Endothelial cell of umbilical vein (primary cell): ENCODE measurements around the gene MYH8. TPM values are rescaled to one million over a fixed set of nuclear protein-coding genes. Genes with fewer than 3 reads are reported as not detected.

Experiments used
- BruUV-seq: library from RNA; stranded (reverse); fragments of 400-500 nt; replicated peaks from 2 replicates; lab custom pipeline; 2021; lab: Mats Ljungman, UMichigan
- CTCF ChIA-PET: fragments of 300-600, 350-600 bp; sonication (Branson Sonifier 250); formaldehyde crosslinking; loops from one replicate; lab custom pipeline; 2021; ENCODE audit warnings: antibody characterized with exemption, inconsistent platforms; lab: Charles Lee
- POLR2A ChIA-PET: fragments of 300-600, 350-600 bp; sonication (Branson Sonifier 250); formaldehyde crosslinking; loops from one replicate; lab custom pipeline; 2021; ENCODE audit warnings: antibody characterized with exemption, inconsistent platforms; lab: Charles Lee
- DNase-seq: peaks from one replicate; pipeline ENCODE4 v3.0.0-alpha.2; 2011; ENCODE audit warnings: low read depth, low spot score
- FAIRE-seq: peaks from 2 replicates; lab custom pipeline; 2011; peaks lifted over from hg19 to GRCh38; lab: Jason Lieb, UNC
- H2AFZ ChIP-seq: 2 replicates; pipeline ENCODE4 v1.6.0; 2012; ENCODE audit warnings: low read depth, low read length, control low read depth, inconsistent platforms
- H3K27ac ChIP-seq: 2 replicates; pipeline ENCODE4 v1.5.1; 2011; ENCODE audit warnings: low read depth, mild to moderate bottlenecking, control low read depth, low read length, moderate library complexity; ENCODE audit not compliant: insufficient read depth
- H3K27me3 ChIP-seq, 2 experiments: 2 replicates each; pipeline versions ENCODE4 v1.6.0 to v1.6.1; 2011; ENCODE audit warnings: low read length in 2 of 2, mixed read lengths in 1 of 2; ENCODE audit not compliant: control insufficient read depth in 2 of 2, insufficient read depth in 2 of 2
- H3K36me3 ChIP-seq, 2 experiments: 2 replicates in 1 of 2; 3 replicates in 1 of 2; pipeline ENCODE4 v1.5.1; 2011; ENCODE audit warnings: low read length in 2 of 2, mild to moderate bottlenecking in 1 of 2, moderate library complexity in 1 of 2; ENCODE audit not compliant: control insufficient read depth in 2 of 2, insufficient read depth in 2 of 2; ENCODE audit errors: extremely low read depth in 1 of 2
- H3K4me1 ChIP-seq: 3 replicates; pipeline ENCODE4 v1.5.1; 2011; ENCODE audit warnings: mild to moderate bottlenecking, low read length; ENCODE audit not compliant: control insufficient read depth, insufficient read depth; ENCODE audit errors: extremely low read depth
- H3K4me2 ChIP-seq: 2 replicates; pipeline ENCODE4 v1.6.1; 2011; ENCODE audit warnings: low read length, control low read depth, mixed read lengths; ENCODE audit not compliant: insufficient read depth
- H3K4me3 ChIP-seq, 3 experiments: fragments of 200-600 bp in 1 of 3; sonication (generic), shearing (Covaris generic) in 1 of 3; replicated peaks in 1 of 3; 2 replicates each; pipeline ENCODE4 v1.5.1; 2011 to 2016; ENCODE audit warnings: control low read depth in 3 of 3, low read length in 3 of 3, mild to moderate bottlenecking in 2 of 3, inconsistent platforms in 1 of 3, low read depth in 1 of 3, moderate library complexity in 1 of 3; ENCODE audit not compliant: insufficient read depth in 1 of 3
- H3K79me2 ChIP-seq: 2 replicates; pipeline ENCODE4 v1.6.0; 2012; ENCODE audit warnings: low read length, inconsistent platforms; ENCODE audit not compliant: control insufficient read depth, insufficient read depth
- H3K9ac ChIP-seq: replicated peaks from 2 replicates; pipeline ENCODE3; 2011; ENCODE audit warnings: low read length, control low read depth; ENCODE audit not compliant: insufficient read depth; ENCODE audit errors: extremely low read depth
- H3K9me1 ChIP-seq: replicated peaks from 3 replicates; pipeline ENCODE4 v1.6.0; 2011; ENCODE audit warnings: mild to moderate bottlenecking, low read length; ENCODE audit not compliant: control insufficient read depth, insufficient read depth; ENCODE audit errors: extremely low read depth
- H3K9me3 ChIP-seq: replicated peaks from 2 replicates; pipeline ENCODE4 v1.5.1; 2012; ENCODE audit warnings: low read length, inconsistent platforms; ENCODE audit not compliant: control insufficient read depth, insufficient read depth
- H4K20me1 ChIP-seq: replicated peaks from 2 replicates; pipeline ENCODE3; 2011; ENCODE audit warnings: mild to moderate bottlenecking, low read length; ENCODE audit not compliant: control insufficient read depth, insufficient read depth; ENCODE audit errors: extremely low read depth
- EZH2 ChIP-seq: IDR thresholded peaks from 2 replicates; pipeline ENCODE4 v1.6.1; 2012; ENCODE audit warnings: borderline replicate concordance, low read depth, mild to moderate bottlenecking, moderate library complexity, low read length, inconsistent platforms; ENCODE audit not compliant: severe bottlenecking
- FOS ChIP-seq: IDR thresholded peaks from 2 replicates; pipeline ENCODE4 v1.6.1; 2011; ENCODE audit warnings: mild to moderate bottlenecking, low read length, moderate library complexity, borderline replicate concordance; ENCODE audit not compliant: insufficient read depth
- GATA2 ChIP-seq: IDR thresholded peaks from 2 replicates; pipeline ENCODE4 v1.7.0; 2011; ENCODE audit warnings: low read depth, mild to moderate bottlenecking, moderate library complexity, mixed read lengths, low read length; ENCODE audit not compliant: insufficient read length, insufficient read depth
- JUN ChIP-seq: IDR thresholded peaks from 2 replicates; pipeline ENCODE4 v1.6.1; 2011; ENCODE audit warnings: borderline replicate concordance, low read depth; ENCODE audit not compliant: insufficient read length, insufficient read depth
- MAX ChIP-seq: IDR thresholded peaks from 2 replicates; pipeline ENCODE4 v1.6.1; 2011; ENCODE audit not compliant: insufficient read depth, insufficient read length
- MYC ChIP-seq: IDR thresholded peaks from one replicate; pipeline ENCODE4 v1.6.1; 2011; ENCODE audit warnings: mild to moderate bottlenecking, low read depth, low read length
- POLR2A ChIP-seq: IDR thresholded peaks from 2 replicates; pipeline ENCODE4 v1.6.1; 2012; ENCODE audit warnings: low read depth, mild to moderate bottlenecking, control low read depth, low read length
- POLR2AphosphoS5 ChIP-seq: IDR thresholded peaks from 2 replicates; pipeline ENCODE4 v1.6.1; 2012; ENCODE audit warnings: low read depth, mild to moderate bottlenecking, control low read depth, low read length, moderate library complexity; ENCODE audit not compliant: insufficient read depth
- dilution Hi-C: fragments of 300-500 bp; cut with MboI; formaldehyde crosslinking; loops from one replicate; pipeline ENCODE4 v1.15.0; 2019; ENCODE audit warnings: low sequenced_read_pairs; ENCODE audit not compliant: extremely low pct_ligation_motif_present
- intact Hi-C: fragments of 100-400 bp; cut with micrococcal nuclease; formaldehyde crosslinking; loops from one replicate; pipeline ENCODE4 v1.10.0; 2022
- polyA plus RNA-seq, 4 experiments: library from polyadenylated mRNA; depleted of rRNA in 3 of 4; stranded (reverse) in 3 of 4; unstranded in 1 of 4; fragments of >200 nt; gene quantifications; 2 replicates each; pipeline versions ENCODE4 v1.2.1 to v1.2.3, GENCODE V29; 2011 to 2012; ENCODE audit warnings: missing spikeins in 1 of 4
- total RNA-seq: library from RNA; stranded (reverse); gene quantifications from 2 replicates; pipeline ENCODE4 v1.2.3, GENCODE V29; 2021
- TF ChIP-seq, protein P1 (sequence below), 2 donors: IDR thresholded peaks; 1 replicate in 1 of 2; 2 replicates in 1 of 2; pipeline ENCODE4 v1.5.1; 2011; ENCODE audit warnings: low read length in 2 of 2, mild to moderate bottlenecking in 2 of 2, moderate library complexity in 2 of 2, control low read depth in 1 of 2, inconsistent platforms in 1 of 2, low read depth in 1 of 2; ENCODE audit not compliant: insufficient read depth in 1 of 2; ENCODE audit errors: extremely low read depth in 1 of 2

MYH8 gene
- total and polyA plus RNA-seq, 2 donors (not counting 3 experiments of a cell fraction or from before 2014, with no cell fraction given), result not detected

- no peaks in the 10 kb centered on the region for H3K4me1 ChIP-seq
- no peaks in the 10 kb centered on the region for H3K79me2 ChIP-seq
- intact Hi-C loops (no loop called here), dilution Hi-C loops (no loop called here)
- no TSS peak for BruUV-seq
- H2AFZ ChIP-seq, result no peak within 1 kb of the TSS
- DNase-seq (no peak), FAIRE-seq (no peak)
- no peaks in the 10 kb centered on the region for H3K9me1 ChIP-seq
- H3K36me3 ChIP-seq, result no peaks in the 10 kb centered on the region
- no peak within 1 kb of the TSS for H3K27ac ChIP-seq
- POLR2A ChIA-PET, result no interaction called here
- TF ChIP-seq FOS (no peak), POLR2AphosphoS5 (no peak), JUN (no peak)
- H3K4me3 ChIP-seq, result no peak within 1 kb of the TSS
- H3K9ac ChIP-seq, result no peak within 1 kb of the TSS
- no peak within 1 kb of the TSS for H3K4me2 ChIP-seq
- H3K9me3 ChIP-seq, result peaks cover 2% of the 10 kb centered on the region
- CTCF ChIA-PET, result no interaction called here
- H3K27me3 ChIP-seq, result no peaks in the 10 kb centered on the region
- H4K20me1 ChIP-seq, result no peaks in the 10 kb centered on the region
Observed at GRCh38 chr17:10372906-10373305, 48.8 kb downstream of the MYH8 start, which contains the start of gene MYH13. TSS of gene MYH13 (minus strand) at chr17:10373006. CDS start at chr17:10364530, 8,476 bp downstream.

DNA sequence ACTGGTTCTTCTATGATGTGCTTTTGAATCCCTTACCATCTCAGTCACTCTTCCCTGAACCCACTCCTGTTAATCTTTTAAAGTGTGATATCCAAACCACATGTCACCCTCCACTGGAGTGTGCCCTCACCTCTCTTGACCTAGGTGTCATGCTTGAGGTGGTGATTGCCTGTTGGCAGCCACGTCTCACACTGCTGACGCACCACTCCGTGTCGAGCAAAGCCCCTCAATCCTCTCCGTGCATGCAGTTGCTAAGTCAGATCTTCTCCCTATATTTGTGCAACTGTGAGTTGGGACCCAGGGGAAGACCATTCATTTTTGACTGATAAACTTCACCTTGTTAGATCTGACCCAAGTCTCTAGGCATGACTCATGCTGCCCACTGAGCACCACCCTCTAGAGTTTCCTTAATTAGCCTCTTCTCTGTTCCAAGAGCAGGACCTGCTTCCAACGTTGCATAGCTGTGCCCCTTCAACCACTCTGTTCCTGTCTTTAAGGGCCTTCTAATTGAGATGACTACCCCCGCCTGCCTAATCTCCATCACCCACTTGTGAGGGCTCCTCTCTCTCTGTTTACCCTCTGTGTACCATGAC is 51.6 kb downstream of the MYH8 start:
- ChIA-PET CTCF (no interaction called here), POLR2A (no interaction called here)
- Histone ChIP-seq H3K27me3 (no peaks in the 10 kb centered on the region), H3K4me2 (no peak overlapping the region), H3K79me2 (no peaks in the 10 kb centered on the region), H3K4me1 (no peaks in the 10 kb centered on the region), H3K27ac (no peak overlapping the region), H3K9me3 (no peaks in the 10 kb centered on the region), H3K4me3 (no peak overlapping the region), H3K9me1 (no peaks in the 10 kb centered on the region), H3K36me3 (no peaks in the 10 kb centered on the region), H2AFZ (no peak overlapping the region), H3K9ac (no peak overlapping the region), H4K20me1 (no peaks in the 10 kb centered on the region)
- intact Hi-C loops (no loop called here), dilution Hi-C loops (no loop called here)
- FAIRE-seq (no peak), DNase-seq (no peak)
- BruUV-seq, result no TSS peak
- TF ChIP-seq MYC (no peak), EZH2 (no peak), POLR2AphosphoS5 (no peak), MAX (no peak), FOS (no peak), GATA2 (no peak), JUN (no peak), POLR2A (no peak)
- TF ChIP-seq, protein P1, sequence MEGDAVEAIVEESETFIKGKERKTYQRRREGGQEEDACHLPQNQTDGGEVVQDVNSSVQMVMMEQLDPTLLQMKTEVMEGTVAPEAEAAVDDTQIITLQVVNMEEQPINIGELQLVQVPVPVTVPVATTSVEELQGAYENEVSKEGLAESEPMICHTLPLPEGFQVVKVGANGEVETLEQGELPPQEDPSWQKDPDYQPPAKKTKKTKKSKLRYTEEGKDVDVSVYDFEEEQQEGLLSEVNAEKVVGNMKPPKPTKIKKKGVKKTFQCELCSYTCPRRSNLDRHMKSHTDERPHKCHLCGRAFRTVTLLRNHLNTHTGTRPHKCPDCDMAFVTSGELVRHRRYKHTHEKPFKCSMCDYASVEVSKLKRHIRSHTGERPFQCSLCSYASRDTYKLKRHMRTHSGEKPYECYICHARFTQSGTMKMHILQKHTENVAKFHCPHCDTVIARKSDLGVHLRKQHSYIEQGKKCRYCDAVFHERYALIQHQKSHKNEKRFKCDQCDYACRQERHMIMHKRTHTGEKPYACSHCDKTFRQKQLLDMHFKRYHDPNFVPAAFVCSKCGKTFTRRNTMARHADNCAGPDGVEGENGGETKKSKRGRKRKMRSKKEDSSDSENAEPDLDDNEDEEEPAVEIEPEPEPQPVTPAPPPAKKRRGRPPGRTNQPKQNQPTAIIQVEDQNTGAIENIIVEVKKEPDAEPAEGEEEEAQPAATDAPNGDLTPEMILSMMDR (IDR thresholded peaks at IDR 0.05; ENCODE audit: extremely low read depth in 1 of 2, insufficient read depth in 1 of 2, low read depth in 1 of 2, low read length in 2 of 2), result no peak
